A549 (cell line): ENCODE data around the gene ADD3. TPM values are rescaled to one million over a fixed set of nuclear protein-coding genes. Genes with fewer than 3 reads are reported as not detected.

ENCODE experiments used
- ATAC-seq, 2 experiments: fragments of 200-7000 bp in 1 of 2; fragments of >200 bp in 1 of 2; cut with Nextera tagmentation in 1 of 2; cut with Tn5 transposase in 1 of 2; 3 replicates each; pipeline versions ENCODE4 v1.8.0 to v1.9.1; 2018 to 2020; ENCODE audit warnings: mild to moderate bottlenecking in 1 of 2, moderate library complexity in 1 of 2
- CTCF ChIA-PET: fragments of 300-600 bp; sonication (Branson Sonifier 250); formaldehyde crosslinking; extraction: SDS; loops from one replicate; lab custom pipeline; 2021; ENCODE audit warnings: antibody characterized with exemption, inconsistent platforms; lab: Yijun Ruan, JAX
- POLR2A ChIA-PET: fragments of 350-600 bp; formaldehyde crosslinking; extraction: SDS; loops from one replicate; lab custom pipeline; 2021; ENCODE audit warnings: antibody characterized with exemption, inconsistent platforms; lab: Yijun Ruan, JAX
- DNase-seq, 2 experiments: peaks; one replicate each; pipeline versions ENCODE4 v3.0.0 to v3.0.0-alpha.2; 2011 to 2016; ENCODE audit warnings: low read depth in 1 of 2, low spot score in 1 of 2
- FAIRE-seq: peaks from 2 replicates; lab custom pipeline; 2011; peaks lifted over from hg19 to GRCh38; lab: Jason Lieb, UNC
- H3K27ac ChIP-seq, 2 experiments: fragments of >200 bp; sonication (Bioruptor Twin); formaldehyde crosslinking; 3 replicates each; pipeline ENCODE4 v1.5.1; 2016 to 2017
- H3K4me1 ChIP-seq: fragments of >200 bp; sonication (Bioruptor Twin); formaldehyde crosslinking; 3 replicates; pipeline ENCODE4 v1.6.1; 2016
- H3K4me2 ChIP-seq: fragments of >200 bp; sonication (Bioruptor Twin); formaldehyde crosslinking; 3 replicates; pipeline ENCODE4 v1.6.1; 2016
- H3K4me3 ChIP-seq: fragments of >200 bp; sonication (Bioruptor Twin); formaldehyde crosslinking; 3 replicates; pipeline ENCODE4 v1.5.1; 2016
- H3K9me3 ChIP-seq: fragments of >200 bp; sonication (Bioruptor Twin); formaldehyde crosslinking; 3 replicates; pipeline ENCODE4 v1.6.1; 2016
- CBX2 ChIP-seq: fragments of 200-600 bp; sonication (generic); IDR thresholded peaks from 2 replicates; pipeline ENCODE4 v1.6.1; 2016; ENCODE audit warnings: low read depth, mild to moderate bottlenecking, borderline replicate concordance
- CBX8 ChIP-seq: fragments of 200-600 bp; sonication (generic); IDR thresholded peaks from 2 replicates; pipeline ENCODE4 v1.6.1; 2016
- CEBPB ChIP-seq, 2 experiments: fragments of >200 bp in 1 of 2; sonication (Bioruptor Twin) in 1 of 2; formaldehyde crosslinking in 1 of 2; IDR thresholded peaks; 2 replicates each; pipeline ENCODE4 v1.6.1; 2012 to 2016
- CHD2 ChIP-seq: fragments of 150-350 bp; IDR thresholded peaks from 2 replicates; pipeline ENCODE4 v1.6.1; 2014; ENCODE audit warnings: low read length; ENCODE audit not compliant: partially characterized antibody
- CHD4 ChIP-seq: fragments of 200-600 bp; sonication (generic); IDR thresholded peaks from 2 replicates; pipeline ENCODE4 v1.6.1; 2016; ENCODE audit warnings: antibody characterized with exemption, mild to moderate bottlenecking, borderline replicate concordance
- CTCF ChIP-seq: fragments of >200 bp; sonication (Bioruptor Twin); formaldehyde crosslinking; IDR thresholded peaks from 3 replicates; pipeline ENCODE4 v1.5.1; 2016
- EHMT2 ChIP-seq: fragments of 200-600 bp; sonication (generic); IDR thresholded peaks from 2 replicates; pipeline ENCODE4 v1.6.1; 2016; ENCODE audit warnings: antibody characterized with exemption, low read depth, mild to moderate bottlenecking, moderate library complexity
- EP300 ChIP-seq, 2 experiments: fragments of >200 bp; sonication (Bioruptor Twin); formaldehyde crosslinking; IDR thresholded peaks; 2 replicates in 1 of 2; 3 replicates in 1 of 2; pipeline ENCODE4 v1.6.1; 2016 to 2017
- FOXS1 ChIP-seq: fragments of 250-450 bp; sonication (Bioruptor Pico); IDR thresholded peaks from 2 replicates; pipeline ENCODE4 v1.5.0; 2020; ENCODE audit warnings: mild to moderate bottlenecking, moderate library complexity
- GATA3 ChIP-seq: IDR thresholded peaks from 2 replicates; pipeline ENCODE4 v1.6.1; 2012; ENCODE audit warnings: borderline replicate concordance
- HES2 ChIP-seq: fragments of >200 bp; sonication (Bioruptor Twin); formaldehyde crosslinking; IDR thresholded peaks from 2 replicates; pipeline ENCODE4 v1.6.1; 2016
- HMGXB4 ChIP-seq: fragments of 250-450 bp; sonication (Bioruptor Pico); IDR thresholded peaks from 2 replicates; pipeline ENCODE4 v1.5.0; 2021; ENCODE audit warnings: mild to moderate bottlenecking, moderate library complexity, borderline replicate concordance
- MYC ChIP-seq: IDR thresholded peaks from 2 replicates; pipeline ENCODE4 v1.6.1; 2012; ENCODE audit warnings: mild to moderate bottlenecking, inconsistent platforms, low read length, improper control_type of control experiment, borderline replicate concordance
- NR3C1 ChIP-seq: fragments of >200 bp; sonication (Bioruptor Twin); formaldehyde crosslinking; IDR thresholded peaks from 3 replicates; pipeline ENCODE4 v1.6.1; 2017
- POLR2AphosphoS2 ChIP-seq: conservative IDR thresholded peaks from 2 replicates; pipeline ENCODE4 v1.6.1; 2012; ENCODE audit warnings: low read length, improper control_type of control experiment, inconsistent platforms
- RARB ChIP-seq: fragments of 250-450 bp; sonication (Bioruptor Pico); IDR thresholded peaks from 2 replicates; pipeline ENCODE4 v1.8.0; 2021; ENCODE audit warnings: mild to moderate bottlenecking, moderate library complexity
- RCOR1 ChIP-seq: fragments of 150-350 bp; IDR thresholded peaks from 2 replicates; pipeline ENCODE4 v1.6.1; 2014; ENCODE audit warnings: antibody characterized with exemption, low read length, low read depth
- SMC3 ChIP-seq: fragments of >200 bp; sonication (Bioruptor Twin); formaldehyde crosslinking; IDR thresholded peaks from 3 replicates; pipeline ENCODE4 v1.6.1; 2018; ENCODE audit warnings: inconsistent platforms
- TFCP2L1 ChIP-seq: fragments of 250-450 bp; sonication (Bioruptor Pico); IDR thresholded peaks from 2 replicates; pipeline ENCODE4 v1.5.0; 2021; ENCODE audit warnings: mild to moderate bottlenecking
- ZC3H11A ChIP-seq: fragments of 450-650 bp; IDR thresholded peaks from 2 replicates; pipeline ENCODE4 v1.6.1; 2014; ENCODE audit warnings: antibody characterized with exemption, mild to moderate bottlenecking
- ZNF302 ChIP-seq: fragments of 250-450 bp; sonication (Bioruptor Pico); IDR thresholded peaks from 2 replicates; pipeline ENCODE4 v1.9.0; 2021; ENCODE audit warnings: inconsistent platforms, mild to moderate bottlenecking, moderate library complexity
- ZSCAN20 ChIP-seq: fragments of 250-450 bp; sonication (Bioruptor Pico); IDR thresholded peaks from 2 replicates; pipeline ENCODE4 v1.8.0; 2022; ENCODE audit warnings: mild to moderate bottlenecking, moderate library complexity
- WGBS: methylation state at CpG from one replicate; pipeline ENCODE4 v1.1.6; 2017; ENCODE audit errors: missing lambda C conversion rate; 5-methylcytosine and 5-hydroxymethylcytosine counted together
- polyA plus RNA-seq, 4 experiments: library from polyadenylated mRNA; depleted of rRNA in 3 of 4; stranded (reverse); fragments of >200 nt; fragmentation: RNase III in 1 of 4; extraction: RNeasy Plus Mini Kit Qiagen cat#74134 plus additional on column Dnase treatment in 1 of 4; gene quantifications; 2 replicates in 3 of 4; 3 replicates in 1 of 4; pipeline ENCODE4 v1.2.3, GENCODE V29; 2011 to 2017

Gene ADD3
- polyA plus RNA-seq, 2 of the 4 experiments (the other 2 are of a cell fraction): 9.8 to 48.2 TPM

GRCh38 chr10:109998513-109998912 is 9.3 kb upstream of the ADD3 start:
- Histone ChIP-seq H3K4me3 (no peak overlapping the region), H3K4me1 (0 out of 3 replicates have a peak, but pooled peaks cover 4% of the 10 kb centered on the region), H3K9me3 (no peaks in the 10 kb centered on the region), H3K27ac (no peak overlapping the region), H3K4me2 (no peak overlapping the region)
- TF ChIP-seq EHMT2 (no peak), NR3C1 (no peak), HES2 (no peak), SMC3 (no peak), CBX8 (no peak), EP300 (IDR thresholded peaks at IDR 0.05) (no peak), HMGXB4 (no peak)
- ATAC-seq (no peak), DNase-seq (no peak), FAIRE-seq (no peak)
- ChIA-PET POLR2A (no interaction called here), CTCF (interaction anchor here (0.9 kb wide), 1 partner anchor 8 kb away, joined by 3 read pairs; no protein-coding TSS in a partner anchor)
- WGBS: 14% methylated on average over 1 of the region's 1 CpG

GRCh38 chr10:110002801-110003523 is 4.8 kb upstream of the ADD3 start:
- H3K4me1 ChIP-seq: peaks cover 13% of the 10 kb centered on the region
- no peaks in the 10 kb centered on the region for H3K9me3 ChIP-seq
- CTCF ChIA-PET: interaction anchor here (0.7 to 1.4 kb wide), 4 partner anchors 25 to 119 kb away, joined by 3 to 4 read pairs (median 3); no protein-coding TSS in a partner anchor
- no peak for FAIRE-seq
- H3K4me3 ChIP-seq: no peak overlapping the region
- TF ChIP-seq CEBPB (IDR thresholded peaks at IDR 0.05): no peak
- no peak for TF ChIP-seq CBX2
- TF ChIP-seq TFCP2L1 (CRISPR knock-in tag): no peak
- TF ChIP-seq ZNF302 (CRISPR knock-in tag): no peak
- no peak for TF ChIP-seq RCOR1
- no peak for TF ChIP-seq CHD4
- no peak for TF ChIP-seq ZSCAN20 (CRISPR knock-in tag)
- TF ChIP-seq FOXS1 (CRISPR knock-in tag): no peak
- no peak for TF ChIP-seq GATA3
- TF ChIP-seq SMC3: no peak
- TF ChIP-seq MYC: no peak
- TF ChIP-seq CHD2: no peak
- TF ChIP-seq CTCF: no peak
- no peak for TF ChIP-seq ZC3H11A
- TF ChIP-seq POLR2AphosphoS2: no peak
- TF ChIP-seq CBX8: no peak
- no peak for TF ChIP-seq RARB
- TF ChIP-seq, all 56 proteins: peak for 0
- WGBS: 77% methylated on average over 2 of the region's 2 CpGs
- ATAC-seq (no peak), DNase-seq (no peak)
- POLR2A ChIA-PET: no interaction called here
- Histone ChIP-seq H3K27ac (no peak overlapping the region), H3K4me2 (no peak overlapping the region)
